ENCODE measurements around the gene TTPAL.

TTPAL gene

GRCh38 chr20:44540834-44541233, 65.2 kb downstream of the TTPAL start:
- no peak overlapping the region for H3K4me3 ChIP-seq (replicated peaks in 1 of 2; ENCODE audit: low read depth in 2 of 2, low read length in 2 of 2)
- TF ChIP-seq CTCF (IDR thresholded peaks at IDR 0.05; ENCODE audit: low read depth, low read length) = no peak
- DNase-seq (ENCODE audit: low read depth in 2 of 2) = peak; percentile 58 to 82

- TF ChIP-seq CTCF (IDR thresholded peaks at IDR 0.05; ENCODE audit: low read depth, low read length) = no peak
- no peak overlapping the region for H3K4me3 ChIP-seq (replicated peaks in 1 of 2; ENCODE audit: low read depth in 2 of 2, low read length in 2 of 2)
- DNase-seq (ENCODE audit: low read depth in 2 of 2) = peak in 1 of 2 donors; percentile 44
Measured at GRCh38 chr20:44541992-44542391, 66.3 kb downstream of the TTPAL start.

- DNase-seq (ENCODE audit: low read depth in 2 of 2) = no peak
- H3K4me3 ChIP-seq (replicated peaks in 1 of 2; ENCODE audit: low read depth in 2 of 2, low read length in 2 of 2) = no peak overlapping the region
- no peak for TF ChIP-seq CTCF (IDR thresholded peaks at IDR 0.05; ENCODE audit: low read depth, low read length)
Measured at GRCh38 chr20:44542890-44543289, 67.2 kb downstream of the TTPAL start.

GRCh38 chr20:44543358-44543757, 67.7 kb downstream of the TTPAL start:
- H3K4me3 ChIP-seq (replicated peaks in 1 of 2; ENCODE audit: low read depth in 2 of 2, low read length in 2 of 2) = no peak overlapping the region
- TF ChIP-seq CTCF (IDR thresholded peaks at IDR 0.05; ENCODE audit: low read depth, low read length) = no peak
- DNase-seq (ENCODE audit: low read depth in 2 of 2) = no peak

Data from cardiac fibroblast (primary cell).